Bone marrow (tissue), 2 donors: ENCODE data around the gene PTPRN2.

Experiments
- DNase-seq, 2 donors: peaks; one replicate each; lab custom pipeline; 2025; lab: John Stamatoyannopoulos, UW

The PTPRN2 gene

DNA sequence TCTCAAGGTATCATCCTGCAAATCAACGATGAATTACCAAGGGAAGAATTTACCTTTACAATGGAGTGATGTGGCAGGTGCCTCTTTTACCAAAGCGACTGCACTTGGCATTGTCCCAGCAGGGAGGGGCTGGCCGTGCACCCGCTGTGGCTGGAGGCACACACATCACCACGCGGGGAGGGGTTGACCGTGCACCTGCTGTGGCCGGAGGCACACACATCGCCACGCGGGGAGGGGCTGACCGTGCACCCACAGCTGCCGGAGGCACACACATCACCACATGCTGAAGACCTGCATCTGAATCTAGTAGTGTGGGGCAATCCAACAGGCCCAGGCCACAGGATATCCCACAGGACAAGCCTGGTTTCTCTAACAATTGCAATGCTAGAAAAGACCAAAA, 757.3 kb downstream of the PTPRN2 start:
- no peak for DNase-seq

DNA sequence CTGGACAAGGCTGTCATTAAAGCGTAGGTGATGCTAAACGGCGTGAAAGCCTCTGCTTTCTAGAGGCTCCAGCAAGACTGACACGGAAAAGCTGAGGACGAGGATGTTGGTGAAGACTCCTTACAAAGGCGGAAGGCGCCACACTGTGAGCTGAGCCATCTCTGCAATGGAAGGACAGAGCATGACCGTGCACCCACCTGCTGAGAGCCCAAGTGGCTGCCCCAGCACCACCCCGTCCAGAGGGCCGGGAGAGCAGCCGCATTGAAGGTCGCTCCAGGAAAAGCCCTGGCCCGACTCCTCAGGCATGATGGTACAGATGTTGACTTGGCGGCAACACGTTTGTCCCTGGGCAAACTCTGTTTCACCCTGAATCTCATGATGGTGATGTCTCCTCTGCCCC, 758.1 kb downstream of the PTPRN2 start:
- no peak for DNase-seq

DNA sequence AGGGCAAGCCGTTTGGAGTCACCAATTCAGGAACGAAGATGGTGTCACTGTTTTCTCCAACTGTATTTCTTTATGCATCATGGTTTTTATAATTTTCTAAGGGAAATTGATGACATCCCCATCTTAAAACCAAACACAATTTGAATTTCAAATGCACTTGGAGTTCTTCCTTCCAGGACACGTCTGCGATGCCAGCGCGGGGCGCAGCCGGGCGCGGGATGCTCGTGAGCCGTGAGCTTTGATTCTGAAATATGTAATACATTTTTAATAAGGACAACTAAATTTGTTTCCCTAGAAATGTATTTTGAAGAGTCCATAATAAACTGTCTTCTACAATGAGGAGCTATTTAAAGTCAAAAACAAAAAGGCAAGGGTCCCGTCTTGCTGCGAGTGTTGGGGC, 758.7 kb downstream of the PTPRN2 start:
- no peak for DNase-seq

DNA sequence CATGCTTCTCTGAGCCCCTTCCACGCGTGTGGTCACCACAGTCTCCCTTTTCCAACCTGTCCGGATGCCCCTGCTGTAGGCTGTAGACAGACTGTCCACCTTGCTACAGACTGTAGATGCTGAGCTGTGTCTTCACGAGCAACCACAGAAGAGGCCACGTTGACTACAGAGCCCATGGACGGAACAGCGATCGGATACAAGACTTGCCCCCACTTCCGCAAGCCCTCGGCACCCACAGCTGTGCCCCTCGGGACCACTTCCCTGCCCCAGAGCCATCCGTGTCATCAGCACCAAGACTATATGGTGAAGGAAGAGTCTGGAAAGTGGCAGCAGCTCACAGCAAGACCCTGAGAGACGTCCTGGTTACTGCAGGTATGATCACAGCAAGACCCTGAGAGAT, 759.4 kb downstream of the PTPRN2 start:
- no peak for DNase-seq

DNA sequence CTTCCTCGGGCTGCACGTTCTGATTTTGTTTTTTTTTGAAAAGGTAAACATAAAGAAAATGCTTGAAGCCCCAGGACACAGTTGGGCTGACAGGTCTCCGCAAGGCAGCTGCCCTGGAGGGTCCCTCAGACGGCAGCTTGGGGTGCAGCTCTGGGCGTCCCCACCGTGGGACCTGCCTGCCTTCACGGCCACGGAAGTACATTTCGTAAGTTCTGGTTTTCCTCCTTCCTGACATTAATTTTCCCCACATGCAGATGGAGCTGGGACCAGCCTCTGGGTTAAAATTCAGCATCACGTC, 759.8 kb downstream of the PTPRN2 start:
- no peak for DNase-seq

DNA sequence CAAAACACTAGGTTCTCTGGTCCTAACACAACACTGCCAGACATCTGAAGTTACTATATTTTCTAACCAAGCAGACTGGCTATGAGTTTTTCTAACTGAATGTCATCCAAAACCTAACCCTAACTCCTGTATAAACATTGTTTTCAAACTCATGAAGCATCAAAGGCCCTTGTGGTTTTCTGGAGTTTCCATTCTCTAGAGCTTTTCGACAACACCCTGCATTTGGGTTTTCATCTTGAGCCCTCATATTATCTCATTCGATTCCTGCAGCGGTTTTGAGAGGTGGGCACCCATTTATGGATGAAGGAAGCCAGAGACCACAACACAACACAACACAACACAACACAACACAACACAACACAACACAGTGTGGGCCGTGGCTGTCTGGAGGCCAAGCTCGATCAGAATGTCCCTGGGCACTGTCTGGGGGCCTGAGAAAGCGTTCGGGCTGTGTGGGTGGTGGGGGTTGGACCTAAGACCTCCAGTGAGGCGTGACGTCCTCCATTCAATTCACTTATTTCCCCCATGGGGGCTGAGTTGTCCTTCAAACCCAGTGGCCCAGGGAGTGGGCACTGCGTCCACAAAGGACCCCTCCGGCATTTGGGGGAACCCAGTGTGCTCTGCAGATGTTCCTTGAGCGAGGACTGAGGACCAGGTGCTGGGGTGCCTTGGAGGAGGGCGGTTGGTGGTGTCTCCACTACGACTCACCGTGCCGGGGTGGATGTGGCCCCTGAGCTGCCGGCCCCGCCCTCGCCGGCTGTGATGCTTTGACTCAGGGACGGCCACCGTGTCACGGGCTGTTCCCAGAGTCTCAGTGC, 760.4 kb downstream of the PTPRN2 start:
- DNase-seq = no peak

DNA sequence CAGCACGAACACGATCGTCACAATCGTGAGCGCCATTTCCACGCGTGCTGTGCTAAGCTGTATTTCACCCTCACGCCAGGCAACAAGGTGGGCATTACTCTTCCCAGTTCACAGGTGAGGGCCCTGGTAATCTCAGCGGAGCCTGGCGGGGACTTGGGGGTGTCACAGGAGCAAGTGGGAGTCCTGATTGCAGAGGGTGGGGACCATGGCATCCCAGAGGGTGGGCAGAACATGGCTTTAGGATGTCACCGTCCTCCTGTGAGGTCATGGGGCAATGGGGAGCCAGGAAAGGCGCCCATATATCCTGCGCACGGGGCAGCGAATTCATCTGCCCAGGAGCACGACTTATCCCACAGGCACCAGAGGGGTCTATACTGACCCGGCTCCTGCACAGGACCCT, 761.1 kb downstream of the PTPRN2 start:
- DNase-seq = no peak

DNA sequence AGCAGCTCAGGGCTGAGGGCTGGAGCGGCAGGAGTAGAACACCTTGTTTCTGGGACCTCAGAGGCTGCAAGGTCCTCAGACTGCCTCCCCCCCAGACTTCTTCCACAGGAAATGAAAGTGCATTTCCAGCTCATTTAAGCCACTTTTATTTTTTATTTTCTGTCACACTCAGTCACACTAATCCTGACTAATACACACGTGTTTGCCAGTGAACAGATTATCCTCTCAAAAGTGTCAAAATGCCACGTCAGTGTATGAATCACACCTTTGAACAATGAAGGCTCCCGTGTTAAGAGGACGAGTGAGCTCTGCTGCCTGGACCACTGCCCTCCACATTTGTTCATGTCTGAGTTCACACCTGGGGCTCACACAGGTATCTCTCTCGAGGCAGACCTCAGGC, 762.3 kb downstream of the PTPRN2 start:
- DNase-seq = no peak

DNA sequence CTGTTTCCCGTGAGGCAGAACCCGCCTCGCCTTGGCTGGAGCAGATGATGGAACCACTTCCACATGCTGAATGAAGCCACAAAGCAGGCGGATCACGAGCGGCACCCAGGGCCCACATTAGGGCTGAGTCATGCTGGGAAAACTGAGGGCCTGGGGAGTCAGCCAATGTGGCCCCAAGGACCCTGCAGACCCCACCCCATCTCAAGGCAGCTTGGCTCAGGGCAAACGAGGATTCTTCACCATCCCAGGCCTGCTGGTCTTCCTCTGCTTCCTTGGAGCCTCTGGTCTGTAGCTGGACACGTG, 762.9 kb downstream of the PTPRN2 start:
- DNase-seq = no peak

DNA sequence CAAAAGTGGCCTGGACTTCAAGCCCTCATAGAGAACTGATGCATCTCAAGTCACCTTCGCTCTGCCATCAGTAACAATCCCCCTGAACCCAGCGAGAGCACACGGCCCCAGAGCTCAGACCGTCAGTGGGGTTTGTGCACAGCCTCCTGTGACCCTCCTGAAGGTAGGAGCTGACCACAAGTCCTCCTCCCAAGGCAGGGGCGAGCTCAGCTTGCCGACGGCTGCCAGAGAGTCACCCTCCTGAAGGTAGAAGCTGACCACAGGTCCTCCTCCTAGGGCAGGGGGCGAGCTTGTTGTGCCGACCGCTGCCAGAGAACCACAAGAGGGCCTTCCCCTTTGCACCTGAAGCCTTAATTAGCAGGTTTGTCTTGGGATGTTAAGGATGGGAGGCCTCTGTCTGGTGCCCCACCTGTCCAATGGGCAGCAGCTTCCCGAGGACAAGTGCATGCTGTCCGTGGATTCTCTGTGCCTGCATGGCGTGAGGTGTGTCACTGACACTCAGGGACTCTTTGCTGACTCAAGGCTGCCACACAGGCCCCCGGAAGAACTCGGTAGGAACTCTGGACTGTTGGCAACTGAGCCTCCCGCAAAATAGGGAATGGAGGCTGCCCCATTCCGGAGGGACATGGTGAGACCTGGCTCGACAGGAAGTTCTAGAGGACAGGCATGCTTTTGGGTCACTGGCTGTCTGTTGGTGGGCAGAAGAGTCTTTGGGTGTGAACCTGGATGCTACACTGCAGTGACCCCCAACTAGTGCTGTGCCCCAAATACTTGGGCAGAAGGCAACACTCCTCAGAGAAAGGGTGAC, 763.4 kb downstream of the PTPRN2 start:
- DNase-seq = no peak

DNA sequence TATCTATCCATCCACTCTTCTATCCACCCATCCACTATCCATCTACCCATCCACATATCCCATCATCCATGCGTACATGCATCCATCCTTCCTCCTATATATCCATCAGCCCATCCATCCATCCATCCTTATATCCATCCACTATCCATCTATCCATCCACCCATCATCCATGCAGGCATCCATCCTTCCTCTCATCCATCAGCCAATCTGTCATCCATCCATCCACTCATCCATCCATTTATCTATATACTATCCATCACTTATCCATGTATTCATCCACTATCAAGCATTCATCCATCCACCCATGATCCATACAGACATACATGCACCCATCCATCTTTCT, 765.0 kb downstream of the PTPRN2 start:
- DNase-seq = no peak

DNA sequence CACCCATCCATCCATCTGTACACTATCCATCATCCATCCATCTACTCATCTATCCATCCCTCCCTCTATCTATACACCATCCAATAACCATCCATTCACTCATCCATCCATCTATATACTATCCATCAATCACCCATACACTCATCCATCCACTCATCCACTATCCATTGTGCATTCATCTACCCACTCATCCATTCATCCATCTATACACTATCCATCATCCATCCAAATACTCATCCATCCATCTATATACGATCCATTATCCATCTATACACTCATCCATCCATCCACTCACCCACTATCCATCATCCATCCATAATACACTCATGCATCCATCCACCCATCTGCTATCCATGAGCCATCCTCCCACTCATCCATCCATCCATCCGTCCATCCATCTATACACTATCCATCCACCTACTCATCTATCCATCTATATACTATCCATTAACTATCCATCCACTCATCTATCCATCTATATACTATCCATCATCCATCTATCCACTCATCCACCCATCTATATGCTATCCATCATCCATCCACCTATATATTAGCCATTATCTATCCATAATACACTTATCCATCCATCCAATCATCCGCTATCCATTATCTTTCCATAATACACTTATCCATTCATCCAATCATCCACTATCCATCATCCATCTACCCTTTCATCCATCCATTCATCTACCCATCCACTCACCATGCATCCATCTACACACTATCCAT, 765.5 kb downstream of the PTPRN2 start:
- DNase-seq = no peak

DNA sequence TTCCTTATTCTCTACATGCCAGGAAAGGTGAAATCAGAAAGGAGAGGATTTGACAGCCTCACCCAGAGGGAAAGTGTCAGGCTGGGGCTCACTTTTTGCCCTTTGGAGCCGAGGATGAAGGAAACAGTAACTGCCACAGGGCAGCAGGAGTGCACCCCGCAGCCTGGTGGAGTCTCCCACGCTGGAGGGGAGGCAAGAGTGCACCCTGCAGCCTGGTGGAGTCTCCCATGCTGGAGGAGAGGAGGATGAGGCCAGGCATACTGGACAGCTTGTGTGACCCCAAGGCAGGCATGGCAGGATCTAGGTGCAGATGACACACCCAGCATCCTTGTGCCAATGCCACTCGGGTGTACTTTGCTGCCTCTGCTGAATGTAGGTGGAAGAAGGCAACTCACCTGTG, 766.8 kb downstream of the PTPRN2 start:
- no peak for DNase-seq

DNA sequence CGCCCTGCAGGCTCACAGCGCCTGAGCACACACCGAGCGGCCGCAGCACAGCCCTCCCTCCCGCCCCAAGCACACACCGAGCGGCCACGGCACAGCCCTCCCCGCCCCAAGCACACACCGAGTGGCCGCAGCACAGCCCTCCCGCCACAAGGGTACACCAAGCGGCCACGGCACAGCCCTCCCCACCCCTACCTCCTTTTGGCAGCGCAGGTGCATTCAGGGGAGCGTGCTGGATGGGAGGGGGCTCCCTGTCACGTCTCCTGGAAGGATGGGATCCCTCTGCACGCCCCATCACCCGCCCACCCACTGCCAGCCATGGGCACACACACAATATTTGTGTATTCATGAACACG, 768.2 kb downstream of the PTPRN2 start:
- DNase-seq = no peak

DNA sequence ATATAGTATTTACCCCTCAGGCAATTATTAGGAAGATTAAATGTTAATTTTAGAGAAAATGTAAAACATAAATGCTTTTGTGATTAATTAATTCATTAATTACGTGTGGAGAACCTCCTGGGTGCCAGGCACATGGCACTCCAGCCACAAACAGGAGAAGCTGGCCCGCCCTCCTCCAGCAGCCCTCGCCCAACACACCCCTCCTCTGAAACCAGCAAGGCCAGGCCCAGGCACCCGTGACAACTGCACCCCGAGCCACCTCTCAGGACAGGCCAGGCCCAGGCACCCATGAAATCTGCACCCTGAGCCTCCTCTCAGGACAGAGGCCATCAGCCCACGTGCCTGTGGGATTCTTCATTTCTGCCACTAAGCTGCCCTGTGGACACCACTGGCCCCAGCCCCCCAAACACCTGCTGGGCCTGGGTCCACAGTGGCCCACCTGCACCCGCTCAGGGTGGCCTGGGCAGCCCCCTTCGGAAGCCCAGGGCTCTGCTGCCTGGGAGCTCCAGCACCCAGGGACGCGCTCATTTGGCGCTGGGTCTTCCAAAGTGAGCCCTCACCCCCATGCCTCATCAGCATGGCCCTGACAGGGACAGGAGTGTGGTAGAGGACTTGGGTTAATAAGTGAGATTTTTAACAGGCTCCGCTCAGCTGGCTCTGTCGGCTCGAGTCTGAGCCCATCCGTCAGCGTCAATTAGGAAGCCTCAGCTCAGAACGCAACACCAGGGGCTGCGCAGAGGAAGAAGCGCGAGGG, 768.7 kb downstream of the PTPRN2 start:
- no peak for DNase-seq

DNA sequence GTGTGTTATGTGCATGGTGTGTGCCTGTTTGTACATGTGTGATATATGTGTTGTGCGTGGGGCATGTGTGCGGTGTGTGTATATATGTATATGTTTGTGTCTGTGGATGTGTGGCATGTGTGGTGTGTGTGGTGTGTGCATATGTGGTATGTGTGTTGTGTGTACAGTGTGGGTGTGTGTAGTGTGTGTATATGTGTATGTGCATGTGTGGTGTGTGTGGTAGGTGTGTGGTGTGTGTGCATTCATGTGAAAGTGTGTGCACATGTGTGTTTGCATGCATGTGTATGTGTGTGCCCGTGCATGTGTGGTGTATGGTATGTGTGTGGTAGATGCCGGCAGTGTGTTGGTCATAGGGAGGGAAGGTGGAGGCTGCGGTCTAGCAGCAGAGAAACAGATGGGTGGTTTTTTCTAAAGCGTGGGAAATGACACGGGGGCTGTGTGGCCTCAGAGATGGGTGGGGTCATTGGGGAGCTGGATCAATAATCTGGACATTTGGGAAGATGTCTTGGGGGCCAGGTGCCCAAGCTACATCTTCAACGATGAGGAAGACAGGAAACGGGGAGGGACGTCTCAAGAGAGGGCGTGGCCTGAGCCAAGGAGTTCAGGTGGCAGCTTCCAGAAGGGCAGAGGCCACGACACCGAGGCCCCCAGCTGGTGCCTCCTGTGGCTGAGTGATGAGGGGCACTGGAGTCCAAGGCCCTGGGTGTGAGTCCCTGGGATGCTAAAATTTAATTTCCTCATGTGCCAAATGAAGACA, 769.5 kb downstream of the PTPRN2 start:
- no peak for DNase-seq

DNA sequence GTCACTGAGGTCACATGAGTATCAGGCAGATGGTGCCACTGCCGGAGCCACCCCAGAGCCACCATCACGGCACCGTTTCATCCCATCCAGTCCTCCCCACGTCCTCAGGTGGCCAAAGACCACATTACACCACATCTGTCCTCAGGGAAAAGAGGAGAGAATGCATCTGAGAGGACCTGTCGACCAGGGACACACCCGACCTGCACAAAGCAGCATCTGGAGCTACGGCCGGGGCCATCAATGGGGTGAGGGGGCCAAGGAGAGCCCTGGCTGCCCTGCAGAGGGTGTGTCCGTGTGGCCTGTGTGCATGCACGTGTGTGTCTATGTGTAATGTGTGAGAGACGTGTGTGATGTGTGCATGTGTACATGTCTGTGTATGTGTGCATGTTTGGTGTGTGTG, 770.2 kb downstream of the PTPRN2 start:
- DNase-seq = no peak

DNA sequence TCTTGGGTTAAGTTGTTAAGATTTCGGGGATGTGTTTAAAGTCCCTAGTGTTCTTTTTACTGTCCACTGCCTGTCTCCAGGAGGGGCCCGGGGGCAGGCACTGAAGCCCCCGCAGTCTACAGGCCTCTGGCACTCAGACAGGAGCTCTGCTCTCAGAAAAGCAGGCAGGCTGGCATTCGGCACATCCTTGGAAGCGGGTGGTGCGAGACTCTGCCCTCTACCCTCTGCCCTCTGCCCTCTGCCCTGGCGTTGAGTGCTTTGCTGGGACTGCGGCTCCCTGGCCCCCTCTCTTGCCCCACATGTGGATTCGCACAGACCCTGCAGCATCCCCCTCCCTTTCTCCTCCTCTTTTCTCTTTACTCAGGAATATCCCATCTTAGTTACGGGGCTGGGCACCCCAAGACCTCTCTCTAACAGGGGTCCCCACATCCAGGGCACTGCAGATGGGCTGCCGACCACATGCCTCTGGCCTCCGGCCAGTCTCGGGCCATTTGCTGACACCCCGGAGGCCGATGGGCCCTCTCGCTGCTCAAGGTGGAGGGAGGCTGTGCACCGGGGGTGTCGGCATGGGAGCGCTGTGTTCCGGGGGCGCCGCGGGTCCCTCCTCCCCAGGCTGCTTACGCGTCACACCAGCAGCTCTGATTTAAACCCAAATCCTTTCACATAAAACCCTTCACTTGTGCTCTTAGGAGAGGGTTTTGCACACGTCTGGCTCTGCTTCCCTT, 770.9 kb downstream of the PTPRN2 start:
- no peak for DNase-seq

DNA sequence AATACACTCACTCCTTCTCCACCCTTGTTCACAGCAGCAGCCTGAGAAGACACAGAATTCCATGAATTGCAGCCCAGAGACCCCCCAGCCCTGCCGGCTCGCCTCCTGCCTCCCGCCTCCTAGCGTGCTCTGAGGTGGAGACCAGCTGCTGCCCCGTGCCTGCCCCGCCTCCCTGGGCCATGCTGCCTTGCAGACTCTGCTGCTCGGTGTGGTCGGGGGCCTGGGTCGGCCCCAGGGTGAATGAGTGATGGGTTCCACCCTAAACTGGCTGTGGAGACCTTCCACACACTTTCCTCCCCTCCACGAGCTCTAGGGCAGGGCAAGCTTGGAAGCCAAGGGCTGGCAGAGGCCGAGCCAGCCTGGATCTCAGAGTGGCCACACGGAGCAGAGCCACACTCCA, 771.5 kb downstream of the PTPRN2 start:
- DNase-seq = no peak

DNA sequence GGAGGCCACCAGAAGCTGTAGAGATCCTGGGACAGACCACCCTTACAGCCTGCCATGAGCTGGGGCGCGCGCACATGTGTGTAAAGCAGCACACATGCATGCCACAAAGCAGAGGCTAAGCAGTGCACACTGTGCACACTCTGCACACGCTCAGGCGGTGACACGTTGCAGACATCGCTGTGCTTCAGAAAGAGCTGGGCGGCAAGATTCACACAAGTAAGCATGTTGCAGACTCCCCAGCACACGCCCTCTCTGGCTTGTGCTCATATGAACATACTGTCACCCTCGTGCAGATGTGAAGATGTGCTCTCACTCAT, 772.0 kb downstream of the PTPRN2 start:
- no peak for DNase-seq

DNA sequence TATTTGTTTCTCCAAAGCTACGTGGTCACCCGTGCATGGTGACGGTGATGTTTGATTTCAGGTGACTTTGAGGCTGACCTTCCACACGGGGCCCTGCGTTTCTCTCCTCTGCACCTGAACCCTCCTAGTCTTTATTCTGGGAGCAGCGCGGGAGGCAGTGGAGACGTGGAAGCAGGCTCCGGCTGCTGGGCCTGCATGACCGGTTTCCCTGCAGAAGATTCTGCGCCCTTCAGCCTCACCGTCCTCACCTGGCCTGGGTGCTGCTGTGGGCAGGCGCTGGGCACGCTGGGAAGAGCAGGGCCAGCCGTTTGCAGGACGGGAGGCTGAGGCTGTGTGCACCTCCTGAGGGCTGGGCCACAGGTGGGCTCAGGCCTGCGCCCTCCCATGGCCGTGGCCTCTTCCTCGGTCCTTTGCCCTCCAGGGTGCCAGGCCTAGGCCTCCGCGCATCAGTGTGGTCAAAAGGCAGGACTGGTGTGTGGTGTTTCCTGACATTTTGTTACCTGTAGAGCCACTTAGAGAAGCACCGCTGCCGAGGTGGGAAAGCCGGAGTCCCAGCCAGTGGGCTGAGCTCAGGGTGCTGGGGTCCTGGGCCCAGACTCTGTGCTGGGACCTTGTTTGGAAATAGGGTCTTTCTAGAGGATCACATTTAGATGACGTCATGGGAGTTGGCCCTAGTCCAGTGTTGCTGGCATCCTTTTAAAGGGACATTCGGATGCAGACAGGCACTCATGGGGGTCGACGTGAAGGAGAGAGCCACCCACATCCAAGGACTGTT, 772.5 kb downstream of the PTPRN2 start:
- DNase-seq = no peak
